Smooth muscle cell (in vitro differentiated cells): ENCODE data around the gene MYO18A. TPM values are rescaled to one million over a fixed set of nuclear protein-coding genes. Genes with fewer than 3 reads are reported as not detected.

Source experiments
- DNase-seq: peaks from one replicate; lab custom pipeline; 2025; ENCODE audit not compliant: unreplicated experiment; lab: John Stamatoyannopoulos, UW
- H2AFZ ChIP-seq: fragments of 200-600 bp; sonication (generic); 2 replicates; pipeline ENCODE4 v1.6.0; 2016; ENCODE audit warnings: antibody characterized with exemption, low read depth, mild to moderate bottlenecking
- H3F3A ChIP-seq: fragments of 200-600 bp; sonication (generic); 2 replicates; pipeline ENCODE4 v1.6.0; 2017; ENCODE audit warnings: antibody characterized with exemption, low read depth
- H3K27ac ChIP-seq: fragments of 200-600 bp; sonication (generic); 2 replicates; pipeline ENCODE4 v1.5.1; 2016; ENCODE audit warnings: low read depth, mild to moderate bottlenecking
- H3K27me3 ChIP-seq: fragments of 200-600 bp; sonication (generic); 2 replicates; pipeline ENCODE4 v1.6.1; 2016; ENCODE audit warnings: low read depth, mild to moderate bottlenecking
- H3K36me3 ChIP-seq: fragments of 200-600 bp; sonication (generic); 2 replicates; pipeline ENCODE4 v1.5.1; 2016; ENCODE audit warnings: low read depth
- H3K4me1 ChIP-seq: fragments of 200-600 bp; sonication (generic); 2 replicates; pipeline ENCODE4 v1.5.1; 2016; ENCODE audit warnings: low read depth
- H3K4me2 ChIP-seq: fragments of 200-600 bp; sonication (generic); 2 replicates; pipeline ENCODE4 v1.6.0; 2016; ENCODE audit warnings: mild to moderate bottlenecking
- H3K4me3 ChIP-seq: fragments of 200-600 bp; sonication (generic); 2 replicates; pipeline ENCODE4 v1.5.1; 2016; ENCODE audit warnings: mild to moderate bottlenecking
- H3K79me2 ChIP-seq: fragments of 200-600 bp; sonication (generic); 2 replicates; pipeline ENCODE4 v1.6.0; 2016; ENCODE audit warnings: low read depth, mild to moderate bottlenecking
- H3K9ac ChIP-seq: fragments of 200-600 bp; sonication (generic); 2 replicates; pipeline ENCODE4 v1.6.0; 2016; ENCODE audit warnings: low read depth
- H3K9me3 ChIP-seq: fragments of 200-600 bp; sonication (generic); replicated peaks from 2 replicates; pipeline ENCODE4 v1.5.1; 2016; ENCODE audit warnings: low read depth
- H4K20me1 ChIP-seq: fragments of 200-600 bp; sonication (generic); 2 replicates; pipeline ENCODE4 v1.6.0; 2016; ENCODE audit warnings: low read depth
- CTCF ChIP-seq: fragments of 200-600 bp; sonication (generic); IDR thresholded peaks from 2 replicates; pipeline ENCODE4 v1.5.1; 2017; ENCODE audit warnings: borderline replicate concordance, mild to moderate bottlenecking, antibody characterized with exemption; ENCODE audit not compliant: insufficient read depth, poor library complexity, severe bottlenecking
- WGBS: methylation state at CpG from one replicate; pipeline ENCODE4 v1.1.7; 2016; ENCODE audit warnings: low lambda C conversion rate; 5-methylcytosine and 5-hydroxymethylcytosine counted together
- polyA plus RNA-seq: library from polyadenylated mRNA; unstranded; fragments of >200 nt; fragmentation: Nextera tagmentation; extraction: Ambion mirVana; gene quantifications from 2 replicates; pipeline ENCODE4 v1.2.1, GENCODE V29; 2016
- total RNA-seq: library from RNA; depleted of rRNA; stranded (reverse); fragments of >200 nt; gene quantifications from 2 replicates; pipeline ENCODE4 v1.2.3, GENCODE V29; 2014

The MYO18A gene
- total and polyA plus RNA-seq, 2 experiments from 2014 or later: 18.0 to 22.1 TPM

GRCh38 chr17:29070781-29071180 lies 109.4 kb downstream of the MYO18A start:
- H3K27me3 ChIP-seq: no peaks in the 10 kb centered on the region
- H3K4me1 ChIP-seq: peaks cover 9% of the 10 kb centered on the region
- H3K4me2 ChIP-seq: no peak overlapping the region
- no peak overlapping the region for H2AFZ ChIP-seq
- H4K20me1 ChIP-seq: no peaks in the 10 kb centered on the region
- no peaks in the 10 kb centered on the region for H3K36me3 ChIP-seq
- no peak overlapping the region for H3K9ac ChIP-seq
- no peaks in the 10 kb centered on the region for H3K9me3 ChIP-seq
- H3F3A ChIP-seq: no peaks in the 10 kb centered on the region
- TF ChIP-seq CTCF: no peak
- WGBS: 88% methylated on average over 9 of the region's 9 CpGs
- H3K79me2 ChIP-seq: no peaks in the 10 kb centered on the region
- no peak for DNase-seq
- no peak overlapping the region for H3K4me3 ChIP-seq
- H3K27ac ChIP-seq: no peak overlapping the region

- Histone ChIP-seq H4K20me1 (no peaks in the 10 kb centered on the region), H3K36me3 (no peaks in the 10 kb centered on the region), H3K9me3 (no peaks in the 10 kb centered on the region), H3K27me3 (no peaks in the 10 kb centered on the region), H3K9ac (no peak overlapping the region), H3F3A (no peaks in the 10 kb centered on the region), H3K27ac (no peak overlapping the region), H3K4me1 (peaks cover 9% of the 10 kb centered on the region), H3K4me3 (no peak overlapping the region), H2AFZ (no peak overlapping the region), H3K4me2 (no peak overlapping the region), H3K79me2 (no peaks in the 10 kb centered on the region)
- TF ChIP-seq CTCF: no peak
- DNase-seq: no peak
- WGBS: 72% methylated on average over 10 of the region's 10 CpGs
Observed at GRCh38 chr17:29070308-29070707, 109.9 kb downstream of the MYO18A start.

- Histone ChIP-seq H3K9me3 (no peaks in the 10 kb centered on the region), H3K4me2 (no peak overlapping the region)
- 87% methylated on average over 19 of the region's 19 CpGs for WGBS
Observed at GRCh38 chr17:29069526-29070041, 110.6 kb downstream of the MYO18A start.

More at GRCh38 chr17:29069526-29070041, 110.6 kb downstream of the MYO18A start:
- H3K4me1 ChIP-seq: peaks cover 9% of the 10 kb centered on the region
- H3K27ac ChIP-seq: no peak overlapping the region
- H3K36me3 ChIP-seq: no peaks in the 10 kb centered on the region
- H3F3A ChIP-seq: no peaks in the 10 kb centered on the region
- no peak for TF ChIP-seq CTCF
- no peaks in the 10 kb centered on the region for H3K79me2 ChIP-seq
- H3K9ac ChIP-seq: no peak overlapping the region
- H3K4me3 ChIP-seq: no peak overlapping the region
- no peak overlapping the region for H2AFZ ChIP-seq
- no peaks in the 10 kb centered on the region for H3K27me3 ChIP-seq
- DNase-seq: no peak
- H4K20me1 ChIP-seq: no peaks in the 10 kb centered on the region
